HPDE6-E6E7 (cell line): Measurements from ENCODE around the gene ERBB4.
"Not testable (repeated sequence)": the region's sequence is repeated elsewhere in the genome, so short reads cannot be mapped to it uniquely, and the experiment has no call there.

Experiments used
- DNase-seq: peaks from one replicate; pipeline ENCODE4 v3.0.0; 2011; ENCODE audit warnings: missing footprints; ENCODE audit errors: extremely low spot score

The ERBB4 gene

GRCh38 chr2:212226114-212226513 lies 312.5 kb downstream of the ERBB4 start:
- no peak for DNase-seq

- no peak for DNase-seq
Observed at GRCh38 chr2:212223696-212224095, 314.9 kb downstream of the ERBB4 start.

GRCh38 chr2:212213191-212213590 lies 325.4 kb downstream of the ERBB4 start:
- DNase-seq: no peak

GRCh38 chr2:212208467-212208866 lies 330.1 kb downstream of the ERBB4 start:
- DNase-seq: no peak

GRCh38 chr2:212197776-212198175 lies 340.8 kb downstream of the ERBB4 start:
- DNase-seq: no peak

GRCh38 chr2:212195626-212196025 lies 343.0 kb downstream of the ERBB4 start:
- no peak for DNase-seq

GRCh38 chr2:212194396-212194795 lies 344.2 kb downstream of the ERBB4 start:
- DNase-seq: no peak

GRCh38 chr2:212193803-212194202 lies 344.8 kb downstream of the ERBB4 start:
- no peak for DNase-seq

GRCh38 chr2:212193056-212193455 lies 345.5 kb downstream of the ERBB4 start:
- DNase-seq: no peak

GRCh38 chr2:212191438-212191837 lies 347.2 kb downstream of the ERBB4 start:
- DNase-seq: not testable (repeated sequence)

- DNase-seq: no peak
Observed at GRCh38 chr2:212186166-212186565, 352.4 kb downstream of the ERBB4 start.

GRCh38 chr2:212181646-212182045 lies 357.0 kb downstream of the ERBB4 start:
- no peak for DNase-seq

GRCh38 chr2:212180408-212181083 lies 358.1 kb downstream of the ERBB4 start:
- no peak for DNase-seq

- no peak for DNase-seq
Observed at GRCh38 chr2:212177724-212178123, 360.9 kb downstream of the ERBB4 start.

GRCh38 chr2:212176151-212176550 lies 362.5 kb downstream of the ERBB4 start:
- DNase-seq: no peak

GRCh38 chr2:212173756-212174510 lies 364.7 kb downstream of the ERBB4 start:
- DNase-seq: no peak

GRCh38 chr2:212173331-212173730 lies 365.3 kb downstream of the ERBB4 start:
- no peak for DNase-seq

GRCh38 chr2:212170382-212170781 lies 368.2 kb downstream of the ERBB4 start:
- no peak for DNase-seq

GRCh38 chr2:212158081-212158480 lies 380.5 kb downstream of the ERBB4 start:
- DNase-seq: no peak

- no peak for DNase-seq
Observed at GRCh38 chr2:212157012-212157411, 381.6 kb downstream of the ERBB4 start.

GRCh38 chr2:212156088-212156487 lies 382.5 kb downstream of the ERBB4 start:
- DNase-seq: no peak

- DNase-seq: peak; percentile 23
Observed at GRCh38 chr2:212154477-212154878, 384.1 kb downstream of the ERBB4 start.

GRCh38 chr2:212153923-212154322 lies 384.7 kb downstream of the ERBB4 start:
- DNase-seq: no peak
